ENCODE data around the gene C1orf53.
A peak's percentile ranks its signal among the peaks of the same experiment; 100 is the strongest.
"Not testable (repeated sequence)": the region's sequence is repeated elsewhere in the genome, so short reads cannot be mapped to it uniquely, and the experiment has no call there.

The C1orf53 gene

GRCh38 chr1:197922070-197922390 is 19.6 kb downstream of the C1orf53 start:
- DNase-seq: no peak

GRCh38 chr1:197923038-197923437 is 20.6 kb downstream of the C1orf53 start:
- DNase-seq: no peak

DNA sequence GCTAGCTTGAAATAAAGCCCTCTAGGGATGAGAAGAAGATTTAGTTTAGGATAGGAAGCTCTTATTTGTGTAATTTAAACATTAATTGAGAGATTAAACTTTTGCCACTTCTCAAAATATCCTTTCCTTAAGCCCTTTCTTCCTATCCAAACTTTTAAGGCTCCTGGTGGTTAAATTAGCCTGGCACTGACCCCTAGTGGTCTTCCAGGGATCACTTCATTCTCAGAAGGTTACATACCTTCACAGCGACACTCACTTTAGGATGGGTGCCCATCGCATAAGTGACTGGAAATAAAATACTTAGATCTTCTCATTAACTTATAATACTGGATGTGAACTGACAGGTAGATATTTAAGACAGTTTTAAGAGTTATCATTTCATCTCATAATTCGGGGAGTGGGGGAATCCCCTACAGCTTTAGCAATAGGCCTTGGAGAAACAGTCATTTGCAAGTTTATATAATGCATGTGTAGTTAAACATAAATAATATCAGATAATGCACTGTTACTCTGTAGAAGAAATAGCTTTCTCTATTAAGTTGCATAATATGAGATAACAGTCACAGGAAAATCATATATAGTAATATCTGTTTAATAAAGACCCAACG is 22.2 kb downstream of the C1orf53 start:
- peak; percentile 62 for DNase-seq

DNA sequence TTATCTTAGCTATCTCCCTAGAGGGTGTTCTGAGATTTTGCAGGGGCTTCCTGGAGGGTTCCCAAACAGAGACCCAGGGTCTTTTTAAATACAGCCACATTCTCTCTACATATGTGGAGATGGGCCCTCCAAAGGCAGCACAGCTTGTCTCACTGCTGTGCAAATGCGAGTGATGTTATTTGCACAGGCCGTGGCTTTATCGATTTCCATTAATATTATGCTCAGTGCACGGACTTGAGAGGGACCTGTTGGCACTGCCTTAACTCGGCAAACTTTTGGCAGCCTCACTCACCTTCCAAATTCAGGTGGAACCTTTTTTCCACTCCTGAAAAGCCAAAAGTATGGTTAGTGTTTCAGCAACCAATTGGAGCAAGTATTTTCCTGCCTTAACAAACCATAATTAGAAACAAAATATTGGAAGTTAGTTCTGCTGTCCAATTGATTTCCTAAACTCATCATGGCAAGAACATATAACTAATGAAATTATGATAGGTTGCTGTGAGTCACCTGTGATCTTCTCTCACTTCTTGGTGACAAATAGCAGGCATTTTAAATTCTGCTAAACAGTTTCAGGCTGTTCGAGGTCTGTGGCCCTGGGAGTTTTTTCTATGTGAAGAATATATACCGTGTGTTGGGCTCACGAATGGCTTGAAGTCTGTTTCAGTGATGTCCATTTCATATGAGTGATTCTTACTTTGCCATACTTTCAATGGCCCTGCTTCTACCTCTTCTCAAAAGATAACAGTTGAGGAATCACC is 25.7 kb downstream of the C1orf53 start:
- DNase-seq: no peak

DNA sequence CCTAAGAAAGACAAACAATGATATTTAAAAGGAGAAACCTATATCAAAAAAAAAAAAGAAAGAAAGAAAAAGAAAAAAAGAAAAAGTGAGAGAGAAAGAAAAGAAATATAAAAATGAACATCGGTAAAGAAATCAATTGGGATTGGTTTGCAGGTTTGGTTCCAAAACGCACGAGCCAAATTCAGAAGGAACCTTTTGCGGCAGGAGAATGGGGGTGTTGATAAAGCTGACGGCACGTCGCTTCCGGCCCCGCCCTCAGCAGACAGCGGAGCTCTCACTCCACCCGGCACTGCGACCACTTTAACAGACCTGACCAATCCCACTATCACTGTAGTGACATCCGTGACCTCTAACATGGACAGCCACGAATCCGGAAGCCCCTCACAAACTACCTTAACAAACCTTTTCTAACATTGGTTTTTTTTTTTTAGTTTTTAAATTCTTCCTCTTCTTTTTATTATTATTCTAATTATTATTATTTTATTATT is 26.5 kb downstream of the C1orf53 start:
- no peak for DNase-seq

DNA sequence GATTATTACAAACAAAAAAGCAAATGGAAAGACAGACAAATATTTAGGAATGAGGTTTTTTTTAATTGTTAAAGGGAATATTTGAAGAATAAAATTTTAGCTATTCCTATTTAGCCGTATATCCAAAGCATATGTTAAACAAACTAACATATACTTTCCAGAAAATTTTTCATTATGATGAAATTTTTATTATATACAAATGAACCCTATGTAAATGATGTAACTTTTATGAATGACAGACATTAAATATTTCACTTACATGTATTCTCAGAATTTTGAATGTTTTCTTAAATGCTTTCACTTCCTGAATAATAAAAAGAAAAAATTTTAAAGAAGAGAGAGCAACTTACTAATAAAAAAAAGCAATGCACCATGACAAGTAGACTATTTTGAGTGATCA is 30.6 kb downstream of the C1orf53 start:
- no peak for DNase-seq

DNA sequence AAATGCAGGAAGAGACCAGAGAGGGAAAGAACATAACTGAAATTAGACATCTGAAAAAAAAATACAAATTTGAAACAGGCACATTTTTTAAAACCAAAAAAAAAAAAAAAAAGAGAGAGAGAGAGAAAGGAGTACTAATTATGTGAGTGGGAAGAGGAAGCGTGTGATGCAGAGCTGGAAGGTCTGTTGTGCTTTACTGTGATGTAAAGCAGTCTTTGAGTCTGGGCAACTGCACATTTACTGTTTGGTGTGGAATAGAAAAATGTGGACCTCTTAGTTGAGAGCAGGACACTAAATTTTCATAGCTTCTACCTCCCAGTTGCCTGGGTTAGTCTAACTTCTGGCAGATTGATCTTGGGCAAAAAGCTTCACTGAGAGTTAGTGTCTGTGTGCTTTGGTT is 31.2 kb downstream of the C1orf53 start:
- no peak for DNase-seq

DNA sequence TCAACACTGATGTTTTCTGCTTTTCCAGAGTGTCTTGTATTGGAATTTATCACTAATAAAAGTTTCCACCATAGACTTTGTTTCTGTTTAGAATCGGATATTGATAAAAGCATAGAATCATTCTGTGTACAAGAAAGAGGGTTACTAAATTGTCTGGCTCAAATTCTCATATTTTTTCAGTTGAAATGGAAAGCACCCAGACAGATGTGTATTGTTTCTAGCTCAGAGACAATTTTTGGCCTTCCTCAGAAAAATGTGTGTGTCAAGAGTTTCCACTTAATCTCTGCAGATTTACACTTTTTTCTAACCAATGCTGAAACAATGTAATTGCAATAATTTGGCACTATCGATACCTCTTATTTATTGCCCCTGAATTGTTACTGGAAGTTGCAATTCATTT is 35.0 kb downstream of the C1orf53 start:
- DNase-seq: no peak

GRCh38 chr1:197937892-197938291 is 35.5 kb downstream of the C1orf53 start:
- DNase-seq: no peak

- DNase-seq: not testable (repeated sequence)
These were observed 36.9 kb downstream of the C1orf53 start for GRCh38 chr1:197939159-197939980.

DNA sequence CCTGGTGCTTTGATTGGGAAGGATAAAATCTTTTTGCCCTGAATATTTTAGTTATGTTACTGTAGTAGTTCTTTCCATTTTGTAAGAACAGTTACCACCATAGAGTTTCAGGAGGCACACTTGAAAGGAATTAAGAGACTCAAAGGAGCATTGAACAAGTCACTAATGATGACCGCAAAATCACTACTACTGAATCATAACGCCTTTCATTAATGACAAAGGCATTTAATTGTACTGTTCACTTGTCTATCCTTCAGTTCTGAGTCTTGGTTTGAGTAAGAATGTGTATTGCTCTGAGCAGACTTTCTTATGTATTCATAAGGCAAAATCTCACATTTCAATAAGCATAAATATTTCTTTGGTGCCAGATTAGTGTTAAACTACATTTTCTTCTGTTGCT is 39.6 kb downstream of the C1orf53 start:
- no peak for DNase-seq

DNA sequence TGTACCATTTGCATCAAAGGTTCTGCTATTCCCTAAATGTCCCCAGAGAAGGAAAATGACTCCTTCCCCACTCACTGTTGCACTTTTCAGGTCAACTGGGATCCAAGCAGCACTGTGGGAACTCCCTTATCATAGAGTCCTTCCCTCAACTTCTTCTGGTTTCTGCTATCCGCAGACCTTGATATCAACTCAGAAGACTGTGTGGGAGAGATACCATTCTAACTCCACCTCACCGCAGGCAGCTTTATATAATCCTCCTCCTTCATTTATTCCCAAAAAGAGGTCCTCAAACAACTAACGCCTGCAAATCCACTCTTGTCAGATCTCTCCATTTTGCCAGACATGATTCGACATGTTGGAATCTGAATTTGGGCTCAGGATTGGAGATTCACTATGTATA is 42.1 kb downstream of the C1orf53 start:
- DNase-seq: no peak

DNA sequence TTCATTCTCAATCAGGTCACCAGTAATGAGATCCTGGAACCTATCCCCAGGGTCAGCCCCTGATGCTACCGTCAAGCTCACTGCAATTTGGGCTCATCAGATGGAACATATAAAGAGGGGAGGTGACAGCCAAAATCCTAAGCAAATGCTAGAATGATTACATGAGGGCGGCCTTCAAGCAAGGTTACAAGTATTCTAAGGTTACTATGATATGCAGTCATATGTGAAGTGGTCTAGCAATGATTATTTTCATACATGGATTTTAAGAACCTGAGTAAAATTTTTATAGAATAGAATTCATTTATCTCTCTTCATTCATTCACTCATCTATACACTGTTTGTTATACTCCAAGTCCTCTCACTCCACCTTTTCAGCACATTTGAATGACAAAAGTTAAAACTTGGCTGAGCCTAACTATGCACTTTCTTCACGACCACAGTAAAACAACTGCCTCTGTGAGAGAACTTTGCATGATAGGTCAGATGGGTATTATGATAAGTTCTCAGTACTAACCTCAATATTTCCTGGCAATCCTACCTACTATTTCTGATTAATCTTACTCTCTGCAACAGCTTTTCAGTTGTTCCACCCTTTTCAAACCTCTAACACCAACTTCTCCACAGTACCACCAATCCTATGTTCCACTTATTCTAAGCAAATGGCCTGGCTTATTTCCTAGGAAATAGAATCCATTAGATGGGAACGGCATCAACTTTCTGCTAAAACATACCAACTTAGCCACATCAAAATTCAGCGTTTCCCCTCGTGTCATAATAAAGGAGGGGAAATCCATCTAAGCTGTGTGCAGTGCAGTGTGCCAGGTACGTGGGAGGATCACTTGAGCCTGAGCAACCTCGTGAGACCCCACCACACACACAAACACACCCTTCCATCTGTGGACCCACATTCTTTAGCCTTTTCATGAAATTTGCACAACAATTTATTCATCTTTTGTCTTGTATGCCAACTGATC is 46.8 kb downstream of the C1orf53 start:
- no peak for DNase-seq

DNA sequence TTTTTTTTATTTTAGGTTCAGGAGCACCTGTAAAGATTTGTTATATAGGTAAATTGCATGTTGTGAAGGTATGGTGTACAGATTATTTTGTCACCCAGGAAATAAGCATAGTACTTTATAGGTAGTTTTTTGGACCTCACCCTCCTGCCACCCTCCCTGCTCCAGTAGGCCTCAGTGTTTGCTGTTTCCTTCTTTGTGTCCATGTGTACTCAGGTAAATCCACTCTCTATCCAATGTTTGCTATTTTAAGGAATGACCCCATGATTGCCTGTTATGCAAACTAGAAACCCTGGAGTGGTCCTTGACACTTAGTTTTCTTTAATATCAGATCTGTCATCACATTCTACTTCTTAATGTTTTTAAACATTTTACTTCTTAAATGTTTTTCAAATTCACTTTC is 48.7 kb downstream of the C1orf53 start:
- DNase-seq: no peak

- no peak for DNase-seq
These were observed 49.3 kb downstream of the C1orf53 start for GRCh38 chr1:197951617-197952175.

GRCh38 chr1:197953472-197953871 is 51.0 kb downstream of the C1orf53 start:
- not testable (repeated sequence) for DNase-seq

GRCh38 chr1:197954718-197955418 is 52.4 kb downstream of the C1orf53 start:
- no peak for DNase-seq

- no peak for DNase-seq
These were observed 53.3 kb downstream of the C1orf53 start for GRCh38 chr1:197955486-197956394.

Measured in islet precursor cell (in vitro differentiated cells).